ENCODE measurements around the gene MAPK8IP2. TPM values are rescaled to one million over a fixed set of nuclear protein-coding genes. Genes with fewer than 3 reads are reported as not detected.

The MAPK8IP2 gene
- total and polyA plus RNA-seq, 10 of the 15 experiments (the other 5 are each of a cell fraction or from before 2014, with no cell fraction given) = 0.01 to 0.13 (median 0.06) TPM; not detected in 4

DNA sequence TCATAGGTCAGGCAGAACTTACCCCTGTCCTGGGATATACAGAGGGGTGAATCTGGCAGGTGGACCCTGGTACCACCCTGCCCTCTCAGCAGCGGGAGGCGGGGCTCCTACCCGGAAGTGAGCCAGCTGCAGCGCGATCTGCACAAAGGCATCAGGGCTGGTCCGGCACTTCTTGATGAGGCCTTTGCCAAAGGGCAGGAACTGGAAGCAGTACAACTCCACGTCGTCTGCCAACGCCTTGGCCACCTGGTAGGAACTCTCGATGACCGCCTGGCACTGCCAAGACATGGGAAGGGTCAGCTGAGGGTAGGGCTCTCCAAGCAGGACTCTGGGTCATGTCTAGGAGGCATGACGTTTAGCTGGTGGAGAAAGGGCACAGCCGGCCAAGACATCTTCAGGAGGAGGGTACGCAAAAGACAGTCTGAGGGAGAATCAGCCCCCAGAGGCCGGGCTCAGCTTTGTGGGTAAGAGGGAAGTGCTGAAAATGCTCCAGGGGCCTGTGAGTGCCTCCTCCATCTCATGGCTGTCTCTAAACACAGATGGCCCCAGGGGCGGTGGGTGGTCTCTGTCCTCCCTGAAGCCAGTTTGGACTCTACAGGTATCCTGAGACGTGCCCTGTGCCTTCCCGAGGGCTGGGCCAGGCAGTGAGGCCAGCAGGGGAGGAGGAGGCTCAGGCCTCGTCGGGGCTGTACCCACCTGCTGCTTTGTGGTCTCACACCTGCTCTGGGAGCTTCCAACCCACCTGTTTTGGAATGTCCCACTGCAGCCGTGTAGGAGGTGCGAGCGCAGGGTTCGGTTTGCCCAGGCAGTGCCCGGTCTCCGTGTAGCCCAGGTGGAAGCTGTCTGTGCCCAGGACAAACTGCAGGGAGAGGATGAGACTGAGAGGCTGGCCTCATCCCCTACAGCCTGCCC, 29.1 kb upstream of the MAPK8IP2 start (continued):
- no peak for TF ChIP-seq CHD2 (IDR thresholded peaks at IDR 0.05; ENCODE audit: borderline replicate concordance, low read depth, low read length)
- no peak for TF ChIP-seq CHD4 (IDR thresholded peaks at IDR 0.05)
- TF ChIP-seq KDM1A (IDR thresholded peaks at IDR 0.05; ENCODE audit: borderline replicate concordance) = no peak
- TF ChIP-seq, protein P1, sequence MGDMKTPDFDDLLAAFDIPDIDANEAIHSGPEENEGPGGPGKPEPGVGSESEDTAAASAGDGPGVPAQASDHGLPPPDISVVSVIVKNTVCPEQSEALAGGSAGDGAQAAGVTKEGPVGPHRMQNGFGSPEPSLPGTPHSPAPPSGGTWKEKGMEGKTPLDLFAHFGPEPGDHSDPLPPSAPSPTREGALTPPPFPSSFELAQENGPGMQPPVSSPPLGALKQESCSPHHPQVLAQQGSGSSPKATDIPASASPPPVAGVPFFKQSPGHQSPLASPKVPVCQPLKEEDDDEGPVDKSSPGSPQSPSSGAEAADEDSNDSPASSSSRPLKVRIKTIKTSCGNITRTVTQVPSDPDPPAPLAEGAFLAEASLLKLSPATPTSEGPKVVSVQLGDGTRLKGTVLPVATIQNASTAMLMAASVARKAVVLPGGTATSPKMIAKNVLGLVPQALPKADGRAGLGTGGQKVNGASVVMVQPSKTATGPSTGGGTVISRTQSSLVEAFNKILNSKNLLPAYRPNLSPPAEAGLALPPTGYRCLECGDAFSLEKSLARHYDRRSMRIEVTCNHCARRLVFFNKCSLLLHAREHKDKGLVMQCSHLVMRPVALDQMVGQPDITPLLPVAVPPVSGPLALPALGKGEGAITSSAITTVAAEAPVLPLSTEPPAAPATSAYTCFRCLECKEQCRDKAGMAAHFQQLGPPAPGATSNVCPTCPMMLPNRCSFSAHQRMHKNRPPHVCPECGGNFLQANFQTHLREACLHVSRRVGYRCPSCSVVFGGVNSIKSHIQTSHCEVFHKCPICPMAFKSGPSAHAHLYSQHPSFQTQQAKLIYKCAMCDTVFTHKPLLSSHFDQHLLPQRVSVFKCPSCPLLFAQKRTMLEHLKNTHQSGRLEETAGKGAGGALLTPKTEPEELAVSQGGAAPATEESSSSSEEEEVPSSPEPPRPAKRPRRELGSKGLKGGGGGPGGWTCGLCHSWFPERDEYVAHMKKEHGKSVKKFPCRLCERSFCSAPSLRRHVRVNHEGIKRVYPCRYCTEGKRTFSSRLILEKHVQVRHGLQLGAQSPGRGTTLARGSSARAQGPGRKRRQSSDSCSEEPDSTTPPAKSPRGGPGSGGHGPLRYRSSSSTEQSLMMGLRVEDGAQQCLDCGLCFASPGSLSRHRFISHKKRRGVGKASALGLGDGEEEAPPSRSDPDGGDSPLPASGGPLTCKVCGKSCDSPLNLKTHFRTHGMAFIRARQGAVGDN (IDR thresholded peaks at IDR 0.05) = no peak
- no peak for TF ChIP-seq BCL11A (IDR thresholded peaks at IDR 0.05; ENCODE audit: low read depth, low read length)
- TF ChIP-seq HDGF (IDR thresholded peaks at IDR 0.05) = no peak
- no peak for TF ChIP-seq SMARCA5 (IDR thresholded peaks at IDR 0.05)
- TF ChIP-seq, protein P2, sequence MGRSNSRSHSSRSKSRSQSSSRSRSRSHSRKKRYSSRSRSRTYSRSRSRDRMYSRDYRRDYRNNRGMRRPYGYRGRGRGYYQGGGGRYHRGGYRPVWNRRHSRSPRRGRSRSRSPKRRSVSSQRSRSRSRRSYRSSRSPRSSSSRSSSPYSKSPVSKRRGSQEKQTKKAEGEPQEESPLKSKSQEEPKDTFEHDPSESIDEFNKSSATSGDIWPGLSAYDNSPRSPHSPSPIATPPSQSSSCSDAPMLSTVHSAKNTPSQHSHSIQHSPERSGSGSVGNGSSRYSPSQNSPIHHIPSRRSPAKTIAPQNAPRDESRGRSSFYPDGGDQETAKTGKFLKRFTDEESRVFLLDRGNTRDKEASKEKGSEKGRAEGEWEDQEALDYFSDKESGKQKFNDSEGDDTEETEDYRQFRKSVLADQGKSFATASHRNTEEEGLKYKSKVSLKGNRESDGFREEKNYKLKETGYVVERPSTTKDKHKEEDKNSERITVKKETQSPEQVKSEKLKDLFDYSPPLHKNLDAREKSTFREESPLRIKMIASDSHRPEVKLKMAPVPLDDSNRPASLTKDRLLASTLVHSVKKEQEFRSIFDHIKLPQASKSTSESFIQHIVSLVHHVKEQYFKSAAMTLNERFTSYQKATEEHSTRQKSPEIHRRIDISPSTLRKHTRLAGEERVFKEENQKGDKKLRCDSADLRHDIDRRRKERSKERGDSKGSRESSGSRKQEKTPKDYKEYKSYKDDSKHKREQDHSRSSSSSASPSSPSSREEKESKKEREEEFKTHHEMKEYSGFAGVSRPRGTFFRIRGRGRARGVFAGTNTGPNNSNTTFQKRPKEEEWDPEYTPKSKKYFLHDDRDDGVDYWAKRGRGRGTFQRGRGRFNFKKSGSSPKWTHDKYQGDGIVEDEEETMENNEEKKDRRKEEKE (IDR thresholded peaks at IDR 0.05) = no peak
- TF ChIP-seq, protein P3, sequence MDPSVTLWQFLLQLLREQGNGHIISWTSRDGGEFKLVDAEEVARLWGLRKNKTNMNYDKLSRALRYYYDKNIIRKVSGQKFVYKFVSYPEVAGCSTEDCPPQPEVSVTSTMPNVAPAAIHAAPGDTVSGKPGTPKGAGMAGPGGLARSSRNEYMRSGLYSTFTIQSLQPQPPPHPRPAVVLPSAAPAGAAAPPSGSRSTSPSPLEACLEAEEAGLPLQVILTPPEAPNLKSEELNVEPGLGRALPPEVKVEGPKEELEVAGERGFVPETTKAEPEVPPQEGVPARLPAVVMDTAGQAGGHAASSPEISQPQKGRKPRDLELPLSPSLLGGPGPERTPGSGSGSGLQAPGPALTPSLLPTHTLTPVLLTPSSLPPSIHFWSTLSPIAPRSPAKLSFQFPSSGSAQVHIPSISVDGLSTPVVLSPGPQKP (IDR thresholded peaks at IDR 0.05; ENCODE audit: low read depth, low read length) = no peak
